ENCODE measurements around the gene ABRACL. TPM values are rescaled to one million over a fixed set of nuclear protein-coding genes. Genes with fewer than 3 reads are reported as not detected.

ABRACL gene
- total RNA-seq, 2 experiments from 2014 or later: 69.7 to 73.5 TPM

- BruUV-seq (replicated peaks): no TSS peak
- no peaks in the 10 kb centered on the region for H3K4me1 ChIP-seq (ENCODE audit: insufficient read depth, low read length, poor library complexity, severe bottlenecking)
- TF ChIP-seq CTCF (conservative IDR thresholded peaks at IDR 0.05; ENCODE audit: low read length): no peak
- no peaks in the 10 kb centered on the region for H3K79me2 ChIP-seq (ENCODE audit: insufficient read depth, low read depth, low read length)
- no peak overlapping the region for H3K4me3 ChIP-seq (ENCODE audit: low read depth, low read length, poor library complexity, severe bottlenecking)
- no peak overlapping the region for H3K4me2 ChIP-seq (ENCODE audit: low read length)
- no peak overlapping the region for H2AFZ ChIP-seq (ENCODE audit: low read length)
- H3K9me2 ChIP-seq (ENCODE audit: insufficient read depth, low read length): no peaks in the 10 kb centered on the region
- no peak for DNase-seq (ENCODE audit: low spot score)
- no peaks in the 10 kb centered on the region for H4K20me1 ChIP-seq (ENCODE audit: insufficient read depth, low read length)
- no peaks in the 10 kb centered on the region for H3K9me3 ChIP-seq (ENCODE audit: low read length)
- POLR2A ChIA-PET: interaction anchor here (0.5 to 1.1 kb wide), 2 partner anchors 11 to 609 kb away, joined by 3 read pairs; no protein-coding TSS in a partner anchor
- H3K36me3 ChIP-seq (ENCODE audit: insufficient read depth, low read length): no peaks in the 10 kb centered on the region
- CTCF ChIA-PET (ENCODE audit: unreplicated experiment): no interaction called here
- H3K27ac ChIP-seq (ENCODE audit: low read depth, low read length, poor library complexity, severe bottlenecking): no peak overlapping the region
- intact Hi-C loops (cut with micrococcal nuclease; ENCODE audit: unreplicated experiment): no loop called here
Observed at GRCh38 chr6:139054001-139054400, 25.5 kb downstream of the ABRACL start.

GRCh38 chr6:139055709-139056108 is 27.2 kb downstream of the ABRACL start:
- Histone ChIP-seq H3K27ac (ENCODE audit: low read depth, low read length, poor library complexity, severe bottlenecking) (no peak overlapping the region), H3K4me1 (ENCODE audit: insufficient read depth, low read length, poor library complexity, severe bottlenecking) (no peaks in the 10 kb centered on the region), H3K4me2 (ENCODE audit: low read length) (no peak overlapping the region), H3K36me3 (ENCODE audit: insufficient read depth, low read length) (no peaks in the 10 kb centered on the region), H4K20me1 (ENCODE audit: insufficient read depth, low read length) (no peaks in the 10 kb centered on the region), H3K9me3 (ENCODE audit: low read length) (no peaks in the 10 kb centered on the region), H3K4me3 (ENCODE audit: low read depth, low read length, poor library complexity, severe bottlenecking) (no peak overlapping the region), H3K79me2 (ENCODE audit: insufficient read depth, low read depth, low read length) (no peaks in the 10 kb centered on the region), H3K9me2 (ENCODE audit: insufficient read depth, low read length) (no peaks in the 10 kb centered on the region), H2AFZ (ENCODE audit: low read length) (no peak overlapping the region)
- ChIA-PET CTCF (ENCODE audit: unreplicated experiment) (no interaction called here), POLR2A (interaction anchor here (0.6 to 1.1 kb wide), 6 partner anchors 14 to 1186 kb away, joined by 3 to 5 read pairs (median 3); no protein-coding TSS in a partner anchor)
- TF ChIP-seq EZH2phosphoT487 (IDR thresholded peaks at IDR 0.05; ENCODE audit: borderline replicate concordance, low read depth, low read length): no peak
- no peak for TF ChIP-seq CTCF (conservative IDR thresholded peaks at IDR 0.05; ENCODE audit: low read length)
- BruUV-seq (replicated peaks): no TSS peak
- intact Hi-C loops (cut with micrococcal nuclease; ENCODE audit: unreplicated experiment): no loop called here
- DNase-seq (ENCODE audit: low spot score): no peak

GRCh38 chr6:139058029-139058428 is 29.5 kb downstream of the ABRACL start:
- no peaks in the 10 kb centered on the region for H4K20me1 ChIP-seq (ENCODE audit: insufficient read depth, low read length)
- H3K79me2 ChIP-seq (ENCODE audit: insufficient read depth, low read depth, low read length): no peaks in the 10 kb centered on the region
- H3K9me3 ChIP-seq (ENCODE audit: low read length): no peaks in the 10 kb centered on the region
- CTCF ChIA-PET (ENCODE audit: unreplicated experiment): interaction anchor here (0.7 kb wide), 1 partner anchor 364 kb away, joined by 6 read pairs; no protein-coding TSS in a partner anchor
- no peak for DNase-seq (ENCODE audit: low spot score)
- H3K4me2 ChIP-seq (ENCODE audit: low read length): no peak overlapping the region
- POLR2A ChIA-PET: interaction anchor here (0.7 to 0.9 kb wide), 3 partner anchors 17 to 617 kb away, joined by 3 to 5 read pairs (median 3); no protein-coding TSS in a partner anchor
- intact Hi-C loops (cut with micrococcal nuclease; ENCODE audit: unreplicated experiment): no loop called here
- H3K4me3 ChIP-seq (ENCODE audit: low read depth, low read length, poor library complexity, severe bottlenecking): no peak overlapping the region
- H3K4me1 ChIP-seq (ENCODE audit: insufficient read depth, low read length, poor library complexity, severe bottlenecking): no peaks in the 10 kb centered on the region
- TF ChIP-seq CTCF (conservative IDR thresholded peaks at IDR 0.05; ENCODE audit: low read length) (no peak), EZH2phosphoT487 (IDR thresholded peaks at IDR 0.05; ENCODE audit: borderline replicate concordance, low read depth, low read length) (no peak)
- H2AFZ ChIP-seq (ENCODE audit: low read length): no peak overlapping the region
- no TSS peak for BruUV-seq (replicated peaks)
- no peaks in the 10 kb centered on the region for H3K36me3 ChIP-seq (ENCODE audit: insufficient read depth, low read length)
- no peaks in the 10 kb centered on the region for H3K9me2 ChIP-seq (ENCODE audit: insufficient read depth, low read length)
- H3K27ac ChIP-seq (ENCODE audit: low read depth, low read length, poor library complexity, severe bottlenecking): no peak overlapping the region

All from OCI-LY7 (cell line).